ENCODE measurements around the gene TMEM176A. TPM values are rescaled to one million over a fixed set of nuclear protein-coding genes. Genes with fewer than 3 reads are reported as not detected.

Gene TMEM176A
- total and polyA plus RNA-seq, 2 donors (not counting 1 experiment from before 2014, with no cell fraction given), result 0.12 to 14.2 TPM

DNA sequence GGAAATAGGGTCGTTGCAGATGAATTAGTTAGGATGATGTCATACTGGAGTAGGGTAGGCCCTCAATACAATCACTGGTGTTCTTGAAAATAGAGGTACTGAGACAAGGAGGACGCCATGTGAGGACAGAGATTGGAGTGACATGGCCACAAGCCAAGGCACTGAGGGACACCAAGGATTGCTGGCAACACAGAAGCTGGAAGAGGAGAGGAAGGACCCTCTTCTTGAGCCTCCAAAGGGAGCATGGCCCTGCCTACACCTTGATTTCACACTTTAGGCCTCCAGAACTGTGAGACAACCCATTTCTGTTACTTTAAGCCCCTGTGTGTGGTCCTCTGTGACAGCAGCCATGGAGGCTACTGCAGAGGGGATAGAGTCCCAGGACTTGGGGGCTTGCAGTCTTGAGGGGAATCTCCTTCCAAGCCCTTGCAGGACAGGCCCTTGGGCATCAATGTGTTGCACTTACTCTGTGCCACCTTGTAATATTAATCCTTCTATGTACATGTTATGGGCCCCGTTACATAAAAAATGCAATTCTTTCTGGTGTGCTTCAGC lies 48.1 kb downstream of the TMEM176A start:
- H3K27me3 ChIP-seq (ENCODE audit: control insufficient read depth, insufficient read depth, low read length), result no peaks in the 10 kb centered on the region
- no peak overlapping the region for H3K9ac ChIP-seq (ENCODE audit: insufficient read depth, low read length)
- no peak overlapping the region for H3K4me2 ChIP-seq (ENCODE audit: extremely low read depth, insufficient read depth, low read length)
- H3K27ac ChIP-seq (ENCODE audit: insufficient read depth, low read length), result no peak overlapping the region
- H3K79me2 ChIP-seq (ENCODE audit: control insufficient read depth, insufficient read depth, low read length), result no peaks in the 10 kb centered on the region
- H3K9me3 ChIP-seq (ENCODE audit: control insufficient read depth, insufficient read depth, low read depth, low read length), result no peaks in the 10 kb centered on the region
- no peaks in the 10 kb centered on the region for H3K4me1 ChIP-seq (ENCODE audit: control insufficient read depth, extremely low read depth, insufficient read depth, low read length)
- no peak for TF ChIP-seq EZH2 (IDR thresholded peaks at IDR 0.05; ENCODE audit: low read length, missing control alignments)
- TF ChIP-seq, protein P1, sequence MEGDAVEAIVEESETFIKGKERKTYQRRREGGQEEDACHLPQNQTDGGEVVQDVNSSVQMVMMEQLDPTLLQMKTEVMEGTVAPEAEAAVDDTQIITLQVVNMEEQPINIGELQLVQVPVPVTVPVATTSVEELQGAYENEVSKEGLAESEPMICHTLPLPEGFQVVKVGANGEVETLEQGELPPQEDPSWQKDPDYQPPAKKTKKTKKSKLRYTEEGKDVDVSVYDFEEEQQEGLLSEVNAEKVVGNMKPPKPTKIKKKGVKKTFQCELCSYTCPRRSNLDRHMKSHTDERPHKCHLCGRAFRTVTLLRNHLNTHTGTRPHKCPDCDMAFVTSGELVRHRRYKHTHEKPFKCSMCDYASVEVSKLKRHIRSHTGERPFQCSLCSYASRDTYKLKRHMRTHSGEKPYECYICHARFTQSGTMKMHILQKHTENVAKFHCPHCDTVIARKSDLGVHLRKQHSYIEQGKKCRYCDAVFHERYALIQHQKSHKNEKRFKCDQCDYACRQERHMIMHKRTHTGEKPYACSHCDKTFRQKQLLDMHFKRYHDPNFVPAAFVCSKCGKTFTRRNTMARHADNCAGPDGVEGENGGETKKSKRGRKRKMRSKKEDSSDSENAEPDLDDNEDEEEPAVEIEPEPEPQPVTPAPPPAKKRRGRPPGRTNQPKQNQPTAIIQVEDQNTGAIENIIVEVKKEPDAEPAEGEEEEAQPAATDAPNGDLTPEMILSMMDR (conservative IDR thresholded peaks at IDR 0.05 in 1 of 2, IDR thresholded peaks at IDR 0.05 in 1 of 2; ENCODE audit: low read depth in 1 of 2, low read length in 2 of 2), result no peak
- H3K36me3 ChIP-seq (ENCODE audit: control insufficient read depth, insufficient read depth, low read length), result no peaks in the 10 kb centered on the region
- H4K20me1 ChIP-seq (ENCODE audit: control insufficient read depth, extremely low read depth, insufficient read depth, low read length), result no peaks in the 10 kb centered on the region
- no peak overlapping the region for H3K4me3 ChIP-seq (replicated peaks in 1 of 4; ENCODE audit: control extremely low read depth in 1 of 4, insufficient read depth in 1 of 4, low read depth in 3 of 4, low read length in 4 of 4)
- DNase-seq (ENCODE audit: low read depth in 2 of 2), result no peak
- H2AFZ ChIP-seq (ENCODE audit: low read length), result no peak overlapping the region

DNA sequence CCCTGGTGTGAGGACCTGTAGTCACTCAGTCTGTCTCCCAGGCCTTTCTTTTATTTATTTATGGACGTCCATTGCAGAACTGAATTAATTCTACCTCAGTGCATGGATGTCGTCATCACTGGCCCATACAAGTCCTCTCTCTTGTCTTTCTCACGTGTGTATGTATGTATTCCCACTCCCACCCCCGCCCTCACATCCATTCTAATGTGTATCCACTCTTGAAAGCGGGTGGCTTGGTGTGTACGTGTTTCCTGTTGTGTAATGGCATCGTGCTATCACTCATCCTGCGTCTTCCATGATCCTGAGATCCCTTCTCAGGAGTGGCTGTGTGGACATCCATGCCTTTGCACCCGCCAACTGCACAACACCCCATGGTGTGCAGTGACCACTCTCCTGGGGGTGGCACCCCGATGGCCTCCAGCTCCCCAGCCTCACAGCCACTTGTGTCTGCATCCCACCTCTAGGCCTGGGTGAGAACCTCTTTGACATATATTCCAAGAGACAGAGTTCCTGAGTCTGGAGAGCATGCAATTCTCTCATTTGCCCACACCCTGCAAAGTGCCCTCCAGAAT lies 48.7 kb downstream of the TMEM176A start:
- TF ChIP-seq, protein P1 (conservative IDR thresholded peaks at IDR 0.05 in 1 of 2, IDR thresholded peaks at IDR 0.05 in 1 of 2; ENCODE audit: low read depth in 1 of 2, low read length in 2 of 2), result no peak
- no peak for TF ChIP-seq EZH2 (IDR thresholded peaks at IDR 0.05; ENCODE audit: low read length, missing control alignments)
- H3K79me2 ChIP-seq (ENCODE audit: control insufficient read depth, insufficient read depth, low read length), result no peaks in the 10 kb centered on the region
- H3K4me1 ChIP-seq (ENCODE audit: control insufficient read depth, extremely low read depth, insufficient read depth, low read length), result no peaks in the 10 kb centered on the region
- H3K36me3 ChIP-seq (ENCODE audit: control insufficient read depth, insufficient read depth, low read length), result no peaks in the 10 kb centered on the region
- no peak overlapping the region for H3K4me3 ChIP-seq (replicated peaks in 1 of 4; ENCODE audit: control extremely low read depth in 1 of 4, insufficient read depth in 1 of 4, low read depth in 3 of 4, low read length in 4 of 4)
- no peak overlapping the region for H3K9ac ChIP-seq (ENCODE audit: insufficient read depth, low read length)
- no peak overlapping the region for H2AFZ ChIP-seq (ENCODE audit: low read length)
- no peaks in the 10 kb centered on the region for H3K27me3 ChIP-seq (ENCODE audit: control insufficient read depth, insufficient read depth, low read length)
- no peak for DNase-seq (ENCODE audit: low read depth in 2 of 2)
- no peaks in the 10 kb centered on the region for H3K9me3 ChIP-seq (ENCODE audit: control insufficient read depth, insufficient read depth, low read depth, low read length)
- H3K4me2 ChIP-seq (ENCODE audit: extremely low read depth, insufficient read depth, low read length), result no peak overlapping the region
- no peak overlapping the region for H3K27ac ChIP-seq (ENCODE audit: insufficient read depth, low read length)
- H4K20me1 ChIP-seq (ENCODE audit: control insufficient read depth, extremely low read depth, insufficient read depth, low read length), result no peaks in the 10 kb centered on the region

DNA sequence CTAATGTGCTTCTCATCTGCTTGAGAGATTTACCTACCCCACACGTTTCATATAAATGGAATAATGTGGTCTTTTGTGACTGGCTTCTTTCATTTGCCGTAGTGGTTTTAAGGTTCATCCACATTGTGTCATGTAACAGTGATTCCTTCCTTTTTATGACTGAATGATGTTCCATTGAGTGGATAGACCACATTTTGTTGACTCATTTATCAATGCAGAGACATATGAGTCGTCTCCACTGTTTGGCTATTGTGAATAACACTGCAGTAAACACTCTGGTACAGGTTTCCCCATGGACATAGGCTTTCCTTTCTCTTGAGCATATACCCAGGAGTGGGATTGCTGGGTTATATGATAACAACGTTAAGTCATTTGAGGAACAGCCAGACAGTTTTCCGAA lies 49.7 kb downstream of the TMEM176A start:
- H3K36me3 ChIP-seq (ENCODE audit: control insufficient read depth, insufficient read depth, low read length), result no peaks in the 10 kb centered on the region
- no peak for TF ChIP-seq EZH2 (IDR thresholded peaks at IDR 0.05; ENCODE audit: low read length, missing control alignments)
- TF ChIP-seq, protein P1 (conservative IDR thresholded peaks at IDR 0.05 in 1 of 2, IDR thresholded peaks at IDR 0.05 in 1 of 2; ENCODE audit: low read depth in 1 of 2, low read length in 2 of 2), result no peak
- no peaks in the 10 kb centered on the region for H3K27me3 ChIP-seq (ENCODE audit: control insufficient read depth, insufficient read depth, low read length)
- H3K4me2 ChIP-seq (ENCODE audit: extremely low read depth, insufficient read depth, low read length), result no peak overlapping the region
- H3K4me1 ChIP-seq (ENCODE audit: control insufficient read depth, extremely low read depth, insufficient read depth, low read length), result no peaks in the 10 kb centered on the region
- H2AFZ ChIP-seq (ENCODE audit: low read length), result no peak overlapping the region
- no peak overlapping the region for H3K27ac ChIP-seq (ENCODE audit: insufficient read depth, low read length)
- DNase-seq (ENCODE audit: low read depth in 2 of 2), result no peak
- H4K20me1 ChIP-seq (ENCODE audit: control insufficient read depth, extremely low read depth, insufficient read depth, low read length), result no peaks in the 10 kb centered on the region
- H3K4me3 ChIP-seq (replicated peaks in 1 of 4; ENCODE audit: control extremely low read depth in 1 of 4, insufficient read depth in 1 of 4, low read depth in 3 of 4, low read length in 4 of 4), result no peak overlapping the region
- H3K9me3 ChIP-seq (ENCODE audit: control insufficient read depth, insufficient read depth, low read depth, low read length), result no peaks in the 10 kb centered on the region
- no peak overlapping the region for H3K9ac ChIP-seq (ENCODE audit: insufficient read depth, low read length)
- H3K79me2 ChIP-seq (ENCODE audit: control insufficient read depth, insufficient read depth, low read length), result no peaks in the 10 kb centered on the region
